HG03571 (cell line): Measurements from ENCODE around the gene YTHDF1.

Source experiments
- ATAC-seq: cut with Tn5 transposase; IDR thresholded peaks from one replicate; pipeline ENCODE4 v1.9.1; 2021; ENCODE audit not compliant: unreplicated experiment

The YTHDF1 gene

GRCh38 chr20:63248835-63249591, 33.1 kb upstream of the YTHDF1 start:
- ATAC-seq = no peak

- no peak for ATAC-seq
Measured at GRCh38 chr20:63247671-63248228, 31.8 kb upstream of the YTHDF1 start.

GRCh38 chr20:63246490-63247288, 30.8 kb upstream of the YTHDF1 start:
- no peak for ATAC-seq

- no peak for ATAC-seq
Measured at GRCh38 chr20:63244468-63244867, 28.5 kb upstream of the YTHDF1 start.

- ATAC-seq = no peak
Measured at GRCh38 chr20:63243604-63244247, 27.8 kb upstream of the YTHDF1 start.

GRCh38 chr20:63242736-63243135, 26.8 kb upstream of the YTHDF1 start:
- no peak for ATAC-seq

- ATAC-seq = no peak
Measured at GRCh38 chr20:63241272-63241671, 25.3 kb upstream of the YTHDF1 start.

GRCh38 chr20:63240004-63240403, 24.1 kb upstream of the YTHDF1 start:
- ATAC-seq = no peak

- ATAC-seq = no peak
Measured at GRCh38 chr20:63239431-63239830, 23.5 kb upstream of the YTHDF1 start.

GRCh38 chr20:63238514-63239125, 22.7 kb upstream of the YTHDF1 start:
- ATAC-seq = no peak

GRCh38 chr20:63238031-63238430, 22.1 kb upstream of the YTHDF1 start:
- ATAC-seq = no peak

- ATAC-seq = no peak
Measured at GRCh38 chr20:63236116-63236837, 20.3 kb upstream of the YTHDF1 start.

GRCh38 chr20:63235399-63235983, 19.6 kb upstream of the YTHDF1 start, which contains the start of gene BIRC7:
Gene BIRC7, plus strand, starts transcription at chr20:63235905. Its CDS starts 192 bp downstream, at chr20:63236097.
- ATAC-seq = no peak

GRCh38 chr20:63234693-63235398, 18.9 kb upstream of the YTHDF1 start:
- no peak for ATAC-seq

- ATAC-seq = no peak
Measured at GRCh38 chr20:63233924-63234323, 18.0 kb upstream of the YTHDF1 start.

GRCh38 chr20:63233061-63233344, 17.1 kb upstream of the YTHDF1 start:
- ATAC-seq = no peak

- ATAC-seq = no peak
Measured at GRCh38 chr20:63232235-63233060, 16.5 kb upstream of the YTHDF1 start.

GRCh38 chr20:63230800-63231268, 14.9 kb upstream of the YTHDF1 start:
- no peak for ATAC-seq

GRCh38 chr20:63228806-63229205, 12.9 kb upstream of the YTHDF1 start:
- ATAC-seq = no peak
